NB4 (cell line): Measurements from ENCODE around the gene LRRC36.

Source experiments
- DNase-seq: peaks from one replicate; pipeline ENCODE4 v3.0.0; 2010; ENCODE audit warnings: low read depth
- H3K4me3 ChIP-seq: one replicate; pipeline ENCODE4 v1.5.1; 2011; ENCODE audit warnings: mild to moderate bottlenecking, low read depth, low read length, moderate library complexity
- MYC ChIP-seq: IDR thresholded peaks from 2 replicates; pipeline ENCODE4 v1.6.1; 2011; ENCODE audit warnings: low read depth, low read length
- POLR2A ChIP-seq: IDR thresholded peaks from 2 replicates; pipeline ENCODE4 v1.6.1; 2011; ENCODE audit warnings: mild to moderate bottlenecking; ENCODE audit not compliant: insufficient read length; ENCODE audit errors: extremely low read depth
- TF ChIP-seq, protein P1 (sequence below): IDR thresholded peaks from one replicate; pipeline ENCODE4 v1.5.1; 2012; ENCODE audit warnings: low read depth, low read length
- TF ChIP-seq, protein P2 (sequence below): IDR thresholded peaks from 2 replicates; pipeline ENCODE4 v1.6.1; 2011; ENCODE audit warnings: low read depth, low read length

The LRRC36 gene

DNA sequence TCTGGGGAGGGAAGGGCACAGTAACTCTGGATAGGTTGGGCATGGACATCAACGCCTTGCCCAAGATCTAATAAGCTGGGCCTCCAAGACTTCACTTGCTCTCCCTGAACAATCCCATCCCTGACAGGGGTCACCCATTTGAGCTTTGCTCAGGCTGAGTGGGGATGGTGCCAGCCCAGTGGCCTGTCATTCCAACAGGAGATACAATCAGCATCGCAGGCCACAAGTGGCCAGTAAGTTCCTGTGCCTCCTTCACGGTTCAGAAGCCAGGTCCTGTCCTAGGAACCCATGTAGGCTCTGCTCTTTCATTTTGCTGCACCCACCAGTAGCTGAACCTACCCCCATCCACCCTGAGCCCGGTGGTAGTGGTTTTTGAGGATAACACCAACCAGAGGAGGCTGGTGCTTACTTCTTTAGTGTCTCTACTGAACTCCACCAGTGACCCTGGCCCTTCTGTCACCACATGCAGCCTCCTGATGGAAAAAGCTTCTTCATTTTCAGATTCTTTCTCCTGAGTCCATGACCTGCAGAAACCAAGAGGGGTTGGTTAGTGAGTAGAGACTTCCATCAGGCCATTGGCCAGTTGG, 32.4 kb upstream of the LRRC36 start:
- no peak for DNase-seq
- no peak overlapping the region for H3K4me3 ChIP-seq
- TF ChIP-seq, protein P1, sequence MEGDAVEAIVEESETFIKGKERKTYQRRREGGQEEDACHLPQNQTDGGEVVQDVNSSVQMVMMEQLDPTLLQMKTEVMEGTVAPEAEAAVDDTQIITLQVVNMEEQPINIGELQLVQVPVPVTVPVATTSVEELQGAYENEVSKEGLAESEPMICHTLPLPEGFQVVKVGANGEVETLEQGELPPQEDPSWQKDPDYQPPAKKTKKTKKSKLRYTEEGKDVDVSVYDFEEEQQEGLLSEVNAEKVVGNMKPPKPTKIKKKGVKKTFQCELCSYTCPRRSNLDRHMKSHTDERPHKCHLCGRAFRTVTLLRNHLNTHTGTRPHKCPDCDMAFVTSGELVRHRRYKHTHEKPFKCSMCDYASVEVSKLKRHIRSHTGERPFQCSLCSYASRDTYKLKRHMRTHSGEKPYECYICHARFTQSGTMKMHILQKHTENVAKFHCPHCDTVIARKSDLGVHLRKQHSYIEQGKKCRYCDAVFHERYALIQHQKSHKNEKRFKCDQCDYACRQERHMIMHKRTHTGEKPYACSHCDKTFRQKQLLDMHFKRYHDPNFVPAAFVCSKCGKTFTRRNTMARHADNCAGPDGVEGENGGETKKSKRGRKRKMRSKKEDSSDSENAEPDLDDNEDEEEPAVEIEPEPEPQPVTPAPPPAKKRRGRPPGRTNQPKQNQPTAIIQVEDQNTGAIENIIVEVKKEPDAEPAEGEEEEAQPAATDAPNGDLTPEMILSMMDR: no peak
- TF ChIP-seq MYC (no peak), POLR2A (no peak)
- TF ChIP-seq, protein P2, sequence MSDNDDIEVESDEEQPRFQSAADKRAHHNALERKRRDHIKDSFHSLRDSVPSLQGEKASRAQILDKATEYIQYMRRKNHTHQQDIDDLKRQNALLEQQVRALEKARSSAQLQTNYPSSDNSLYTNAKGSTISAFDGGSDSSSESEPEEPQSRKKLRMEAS: no peak

DNA sequence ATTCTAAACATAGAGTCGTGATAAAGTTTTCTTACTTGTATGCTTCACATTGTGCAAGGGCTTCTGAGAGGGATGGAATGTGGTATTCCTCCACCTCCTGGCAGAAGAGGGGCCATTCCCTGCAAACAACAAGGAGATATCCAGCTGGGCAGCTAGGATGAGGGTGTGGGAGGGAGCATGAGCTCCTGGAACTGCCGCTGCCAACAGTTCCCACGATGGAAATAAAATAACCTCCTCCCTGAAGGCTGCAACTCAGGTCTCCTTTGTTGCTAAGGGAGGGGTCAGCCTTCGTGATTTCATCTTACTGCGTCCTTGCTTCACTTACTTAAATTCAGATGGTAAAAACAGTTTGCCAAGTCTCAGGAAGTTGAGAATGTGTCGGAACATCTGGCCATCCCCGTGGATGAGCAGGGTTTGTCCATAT, 31.7 kb upstream of the LRRC36 start:
- no peak overlapping the region for H3K4me3 ChIP-seq
- no peak for DNase-seq
- TF ChIP-seq POLR2A: no peak

GRCh38 chr16:67296420-67296819, 30.2 kb upstream of the LRRC36 start:
- TF ChIP-seq MYC (no peak), POLR2A (no peak)
- TF ChIP-seq, protein P1: no peak
- TF ChIP-seq, protein P2: no peak
- H3K4me3 ChIP-seq: no peak overlapping the region
- no peak for DNase-seq

DNA sequence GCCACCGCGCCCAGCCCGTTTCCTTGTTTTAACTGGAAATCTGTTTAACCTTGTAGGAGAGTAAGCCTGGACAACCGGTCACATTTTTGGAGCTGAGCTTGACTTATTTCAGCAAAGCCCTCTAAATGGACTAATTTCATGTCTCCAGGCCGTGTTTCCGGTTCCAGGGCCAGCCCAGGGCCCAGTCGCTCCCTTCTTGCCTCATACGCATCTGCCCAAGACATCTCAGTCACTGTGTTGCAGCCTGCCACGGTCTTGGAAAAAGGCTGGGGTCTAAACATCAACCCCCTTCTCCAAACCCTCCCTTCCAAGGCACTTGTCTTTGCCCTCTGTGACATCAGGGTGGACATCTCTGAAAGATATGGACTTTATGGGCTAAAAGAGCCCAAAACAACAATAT, 28.3 kb upstream of the LRRC36 start:
- DNase-seq: no peak
- TF ChIP-seq POLR2A: no peak
- TF ChIP-seq, protein P1: no peak
- TF ChIP-seq MYC: no peak
- TF ChIP-seq, protein P2: no peak
- H3K4me3 ChIP-seq: no peak overlapping the region

DNA sequence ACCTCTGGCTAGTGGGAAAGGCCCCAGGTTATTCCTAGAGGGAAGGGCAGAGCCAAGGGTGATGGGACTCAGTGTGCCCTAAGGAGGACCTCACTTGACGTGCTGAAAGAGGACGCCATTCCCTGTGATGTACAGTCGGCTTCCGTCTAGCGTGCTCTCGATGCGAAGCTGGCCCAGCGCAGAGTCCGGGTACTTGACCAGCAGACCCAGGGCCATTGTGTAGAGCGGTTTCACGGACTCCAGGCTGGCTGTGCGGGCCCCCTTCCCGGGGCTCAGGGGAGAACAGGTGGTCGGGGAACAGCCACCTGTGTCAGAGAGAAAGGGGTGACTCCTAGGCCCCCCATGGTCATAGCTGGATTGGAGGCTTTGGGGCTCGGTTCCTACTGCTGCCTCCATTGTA, 27.3 kb upstream of the LRRC36 start:
- H3K4me3 ChIP-seq: no peak overlapping the region
- no peak for DNase-seq
- TF ChIP-seq MYC: no peak

DNA sequence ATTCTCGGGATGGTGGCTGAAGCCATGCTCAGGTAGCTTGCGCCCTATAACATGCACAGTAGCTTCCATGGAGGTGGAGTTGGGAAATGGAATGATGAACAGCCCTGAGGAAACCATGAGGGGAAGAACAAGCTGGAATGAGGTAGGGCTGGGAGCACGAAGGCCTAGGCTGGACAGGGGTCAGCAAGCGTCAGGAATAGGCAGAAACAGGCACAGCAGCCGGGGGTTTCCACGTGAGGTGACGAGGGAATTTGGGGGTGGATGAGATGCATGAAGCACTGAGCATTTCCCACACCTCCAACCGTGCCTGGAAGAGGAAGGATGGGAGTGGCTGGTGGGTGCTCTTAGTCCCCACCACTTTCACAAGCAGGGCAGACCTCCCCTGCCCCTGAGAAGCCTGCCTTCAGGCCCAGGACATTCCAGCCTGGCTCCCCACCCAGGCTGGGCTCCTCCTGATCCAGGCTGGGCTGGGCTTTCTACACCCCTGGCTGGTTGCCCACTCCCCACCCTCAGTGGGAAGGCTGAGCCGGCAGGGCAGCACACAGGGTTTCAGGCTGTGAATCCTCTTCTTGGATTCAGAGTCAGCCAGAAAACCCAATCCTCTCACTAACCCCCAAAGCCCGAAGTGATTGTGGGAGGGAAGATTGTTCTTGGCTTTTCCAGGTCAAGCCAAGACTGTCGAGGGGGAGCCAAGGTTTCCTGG, 25.4 kb upstream of the LRRC36 start:
- DNase-seq: no peak
- no peak overlapping the region for H3K4me3 ChIP-seq
- TF ChIP-seq MYC (no peak), POLR2A (no peak)
- TF ChIP-seq, protein P2: no peak
- TF ChIP-seq, protein P1: no peak

DNA sequence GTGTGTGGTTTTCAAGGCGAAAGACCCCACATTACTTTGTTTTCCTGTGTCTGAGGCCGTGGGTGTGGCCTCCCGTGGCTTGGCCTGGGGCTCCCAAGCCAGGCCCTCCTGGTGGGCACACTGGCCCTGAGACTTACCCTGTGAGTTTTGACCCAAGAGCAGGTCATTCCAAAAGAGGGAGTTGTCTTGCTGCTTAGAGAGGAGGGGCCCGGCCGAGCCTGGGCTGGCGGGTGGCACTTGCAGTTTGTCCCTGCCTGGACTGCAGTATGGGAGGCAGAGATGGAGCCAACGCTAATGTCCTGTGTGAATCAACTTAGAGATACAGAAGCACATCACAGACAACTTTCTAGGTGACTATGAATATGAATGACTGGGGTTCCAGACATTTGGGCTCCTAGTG, 24.5 kb upstream of the LRRC36 start:
- no peak for DNase-seq
- TF ChIP-seq MYC: no peak
- TF ChIP-seq, protein P1: no peak
- no peak overlapping the region for H3K4me3 ChIP-seq
